Measurements from ENCODE around the gene EPX. TPM values are rescaled to one million over a fixed set of nuclear protein-coding genes. Genes with fewer than 3 reads are reported as not detected.

EPX gene
- total RNA-seq, 4 donors from 2014 or later, result not detected

- no peak for TF ChIP-seq CTCF (IDR thresholded peaks at IDR 0.05; ENCODE audit: low read depth)
These were observed 17.7 kb upstream of the EPX start for GRCh38 chr17:58174871-58175270.

GRCh38 chr17:58176200-58176599 lies 16.3 kb upstream of the EPX start:
- no peak for TF ChIP-seq CTCF (IDR thresholded peaks at IDR 0.05; ENCODE audit: low read depth)

DNA sequence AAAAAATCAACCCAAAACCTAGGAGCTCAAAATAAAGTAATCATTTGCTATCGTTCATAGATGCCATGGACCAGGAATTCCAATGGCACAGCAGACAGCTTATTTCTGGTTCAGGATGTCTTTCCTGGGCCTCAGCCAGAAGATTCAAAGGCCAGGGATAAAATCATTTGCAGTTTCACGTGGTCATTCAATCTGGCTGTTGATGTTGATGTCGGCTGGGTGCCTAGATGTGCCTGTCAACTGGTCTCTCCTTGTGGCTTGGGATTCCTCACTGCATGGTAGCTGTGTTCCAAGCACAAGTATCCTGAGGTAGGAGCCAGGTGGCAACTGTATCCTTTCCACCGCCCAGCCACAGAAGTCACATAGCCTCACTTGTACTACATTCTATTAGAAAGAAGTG lies 10.7 kb upstream of the EPX start:
- TF ChIP-seq CTCF (IDR thresholded peaks at IDR 0.05; ENCODE audit: low read depth), result no peak

GRCh38 chr17:58183514-58183913 lies 9.0 kb upstream of the EPX start:
- TF ChIP-seq CTCF (IDR thresholded peaks at IDR 0.05; ENCODE audit: low read depth), result no peak

GRCh38 chr17:58184308-58184985 lies 8.1 kb upstream of the EPX start:
- no peak for TF ChIP-seq CTCF (IDR thresholded peaks at IDR 0.05; ENCODE audit: low read depth)

- no peak for TF ChIP-seq CTCF (IDR thresholded peaks at IDR 0.05; ENCODE audit: low read depth)
These were observed 7.4 kb upstream of the EPX start for GRCh38 chr17:58184986-58185761.

DNA sequence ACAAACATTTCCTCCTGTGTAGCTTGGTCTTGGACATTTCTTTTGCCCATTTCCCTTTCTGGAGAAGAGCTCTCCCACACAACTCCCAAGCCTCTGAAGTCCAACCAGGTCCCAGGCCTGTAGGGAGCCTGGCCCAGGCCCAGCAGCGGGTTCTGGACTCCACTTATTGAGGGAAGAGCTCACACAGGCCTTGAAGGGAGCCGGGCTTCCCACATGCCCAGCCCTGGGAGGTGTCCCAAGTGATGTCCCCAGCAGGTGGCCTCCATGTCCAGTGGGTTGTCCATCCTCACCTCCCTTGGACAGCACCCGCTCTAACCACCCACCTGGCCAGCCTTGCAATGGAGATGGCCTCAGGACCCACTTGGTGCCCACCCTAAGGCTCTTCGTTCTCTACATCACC lies 5.9 kb upstream of the EPX start:
- TF ChIP-seq CTCF (IDR thresholded peaks at IDR 0.05; ENCODE audit: low read depth), result no peak

All from subcutaneous adipose tissue (tissue), 4 donors.